ENCODE measurements around the gene PRDM2.

PRDM2 gene

DNA sequence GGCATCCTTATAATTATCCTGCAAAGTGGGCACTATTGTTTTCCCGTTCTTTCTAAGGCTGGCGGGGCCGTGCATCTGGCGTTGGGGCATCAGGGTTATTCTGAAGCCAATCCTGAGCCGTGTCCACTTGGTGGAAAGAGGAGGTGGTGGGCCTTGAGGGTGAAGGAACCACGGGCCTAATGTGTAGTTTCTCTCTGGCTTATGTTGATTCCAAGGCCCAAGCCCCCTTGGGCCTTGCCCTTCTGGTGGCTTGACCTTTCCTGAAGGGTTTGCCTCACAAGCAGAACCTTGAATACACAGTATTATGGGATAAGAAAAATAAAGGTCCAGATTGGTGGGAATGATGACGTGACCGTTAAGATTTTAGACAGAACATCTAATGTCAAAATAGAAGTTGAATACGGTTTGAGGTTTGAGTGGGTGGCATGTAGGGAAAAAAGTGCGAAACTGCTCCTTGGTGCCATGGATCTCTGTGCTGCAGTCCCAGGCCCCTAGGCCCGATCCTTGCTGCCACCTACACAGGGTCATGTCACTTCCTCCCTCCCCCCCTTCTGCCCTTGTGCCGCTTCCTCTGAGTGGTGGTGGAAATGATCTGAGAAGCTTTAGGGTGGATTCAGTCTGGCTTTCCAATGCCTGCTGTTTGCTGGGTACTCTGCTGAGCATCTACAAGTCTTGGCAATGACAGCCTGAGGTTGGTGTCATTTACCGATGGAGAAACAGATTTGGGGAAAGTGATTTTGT is 90.5 kb downstream of the PRDM2 start:
- Histone ChIP-seq H3K4me1 (ENCODE audit: control insufficient read depth, insufficient read depth, low read length) (no peaks in the 10 kb centered on the region), H3K27ac (ENCODE audit: extremely low read depth, low read depth, low read length) (no peak overlapping the region), H3K9me3 (ENCODE audit: control insufficient read depth, insufficient read depth, low read depth, low read length) (no peaks in the 10 kb centered on the region), H3K36me3 (ENCODE audit: control insufficient read depth in 2 of 2, insufficient read depth in 1 of 2, low read length in 2 of 2) (peaks cover 0 to 35% of the 10 kb centered on the region in 2 experiments; a peak in 1 of 3 replicates), H3K4me3 (ENCODE audit: low read depth, low read length) (no peak overlapping the region)
- ChIA-PET POLR2A (interaction anchor here (1.1 kb wide), 1 partner anchor 41 kb away, joined by 3 read pairs; no protein-coding TSS in a partner anchor), CTCF (interaction anchor here (1.3 kb wide), 1 partner anchor 21 kb away, joined by 3 read pairs; no protein-coding TSS in a partner anchor)
- TF ChIP-seq ZNF324 (tag by site-specific recombination; IDR thresholded peaks at IDR 0.05) (no peak), ZNF677 (tag by site-specific recombination; IDR thresholded peaks at IDR 0.05) (no peak), ZNF175 (tag by site-specific recombination; IDR thresholded peaks at IDR 0.05) (no peak), ZNF600 (tag by site-specific recombination; IDR thresholded peaks at IDR 0.05) (no peak), ZNF433 (tag by site-specific recombination; IDR thresholded peaks at IDR 0.05; ENCODE audit: low read depth) (no peak), ZNF202 (tag by site-specific recombination; IDR thresholded peaks at IDR 0.05; ENCODE audit: borderline replicate concordance) (no peak), ZNF501 (tag by site-specific recombination; IDR thresholded peaks at IDR 0.05) (no peak), ZNF133 (tag by site-specific recombination; IDR thresholded peaks at IDR 0.05) (no peak), ZNF521 (tag by site-specific recombination; IDR thresholded peaks at IDR 0.05) (no peak), ZNF629 (tag by site-specific recombination; IDR thresholded peaks at IDR 0.05) (no peak), ZNF16 (tag by site-specific recombination; IDR thresholded peaks at IDR 0.05; ENCODE audit: low read depth) (no peak)
- TF ChIP-seq, protein P1, sequence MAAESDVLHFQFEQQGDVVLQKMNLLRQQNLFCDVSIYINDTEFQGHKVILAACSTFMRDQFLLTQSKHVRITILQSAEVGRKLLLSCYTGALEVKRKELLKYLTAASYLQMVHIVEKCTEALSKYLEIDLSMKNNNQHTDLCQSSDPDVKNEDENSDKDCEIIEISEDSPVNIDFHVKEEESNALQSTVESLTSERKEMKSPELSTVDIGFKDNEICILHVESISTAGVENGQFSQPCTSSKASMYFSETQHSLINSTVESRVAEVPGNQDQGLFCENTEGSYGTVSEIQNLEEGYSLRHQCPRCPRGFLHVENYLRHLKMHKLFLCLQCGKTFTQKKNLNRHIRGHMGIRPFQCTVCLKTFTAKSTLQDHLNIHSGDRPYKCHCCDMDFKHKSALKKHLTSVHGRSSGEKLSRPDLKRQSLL (tag by site-specific recombination; IDR thresholded peaks at IDR 0.05), result no peak
- TF ChIP-seq, protein P2, sequence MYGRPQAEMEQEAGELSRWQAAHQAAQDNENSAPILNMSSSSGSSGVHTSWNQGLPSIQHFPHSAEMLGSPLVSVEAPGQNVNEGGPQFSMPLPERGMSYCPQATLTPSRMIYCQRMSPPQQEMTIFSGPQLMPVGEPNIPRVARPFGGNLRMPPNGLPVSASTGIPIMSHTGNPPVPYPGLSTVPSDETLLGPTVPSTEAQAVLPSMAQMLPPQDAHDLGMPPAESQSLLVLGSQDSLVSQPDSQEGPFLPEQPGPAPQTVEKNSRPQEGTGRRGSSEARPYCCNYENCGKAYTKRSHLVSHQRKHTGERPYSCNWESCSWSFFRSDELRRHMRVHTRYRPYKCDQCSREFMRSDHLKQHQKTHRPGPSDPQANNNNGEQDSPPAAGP (tag by site-specific recombination; IDR thresholded peaks at IDR 0.05), result no peak

DNA sequence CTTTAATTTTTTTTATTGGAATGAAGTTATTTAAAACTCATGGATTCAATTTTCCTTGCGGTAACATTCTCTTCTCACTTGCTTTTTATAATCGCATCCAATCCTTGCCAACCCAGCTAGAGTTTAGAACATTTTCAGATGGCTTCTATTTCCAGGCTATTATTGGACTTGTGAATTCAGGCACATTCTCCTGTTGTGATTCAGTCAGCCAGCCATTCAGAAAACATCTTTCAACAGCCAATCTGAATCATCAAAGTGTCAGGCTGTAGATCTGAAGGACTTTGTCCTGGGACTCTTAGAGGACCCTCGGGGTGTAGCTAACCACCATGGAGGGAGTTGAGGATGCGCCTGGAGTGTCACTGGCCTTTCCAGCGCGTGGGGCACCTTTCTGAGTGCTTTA is 92.4 kb downstream of the PRDM2 start:
- peaks cover 0 to 25% of the 10 kb centered on the region in 2 experiments; a peak in 1 of 3 replicates for H3K36me3 ChIP-seq (ENCODE audit: control insufficient read depth in 2 of 2, insufficient read depth in 1 of 2, low read length in 2 of 2)
- no peaks in the 10 kb centered on the region; the same call in 1 of the 2 replicates for H3K4me1 ChIP-seq (ENCODE audit: control insufficient read depth, insufficient read depth, low read length)
- ChIA-PET CTCF (interaction anchor here (1.2 kb wide), 1 partner anchor 173 kb away, joined by 3 read pairs; no protein-coding TSS in a partner anchor), POLR2A (no interaction called here)
- H3K9me3 ChIP-seq (ENCODE audit: control insufficient read depth, insufficient read depth, low read depth, low read length), result no peaks in the 10 kb centered on the region
- H3K4me3 ChIP-seq (ENCODE audit: low read depth, low read length), result no peak overlapping the region
- no peak overlapping the region for H3K27ac ChIP-seq (ENCODE audit: extremely low read depth, low read depth, low read length)
- TF ChIP-seq, protein P3, sequence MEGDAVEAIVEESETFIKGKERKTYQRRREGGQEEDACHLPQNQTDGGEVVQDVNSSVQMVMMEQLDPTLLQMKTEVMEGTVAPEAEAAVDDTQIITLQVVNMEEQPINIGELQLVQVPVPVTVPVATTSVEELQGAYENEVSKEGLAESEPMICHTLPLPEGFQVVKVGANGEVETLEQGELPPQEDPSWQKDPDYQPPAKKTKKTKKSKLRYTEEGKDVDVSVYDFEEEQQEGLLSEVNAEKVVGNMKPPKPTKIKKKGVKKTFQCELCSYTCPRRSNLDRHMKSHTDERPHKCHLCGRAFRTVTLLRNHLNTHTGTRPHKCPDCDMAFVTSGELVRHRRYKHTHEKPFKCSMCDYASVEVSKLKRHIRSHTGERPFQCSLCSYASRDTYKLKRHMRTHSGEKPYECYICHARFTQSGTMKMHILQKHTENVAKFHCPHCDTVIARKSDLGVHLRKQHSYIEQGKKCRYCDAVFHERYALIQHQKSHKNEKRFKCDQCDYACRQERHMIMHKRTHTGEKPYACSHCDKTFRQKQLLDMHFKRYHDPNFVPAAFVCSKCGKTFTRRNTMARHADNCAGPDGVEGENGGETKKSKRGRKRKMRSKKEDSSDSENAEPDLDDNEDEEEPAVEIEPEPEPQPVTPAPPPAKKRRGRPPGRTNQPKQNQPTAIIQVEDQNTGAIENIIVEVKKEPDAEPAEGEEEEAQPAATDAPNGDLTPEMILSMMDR (tag by site-specific recombination; IDR thresholded peaks at IDR 0.05), result no peak
- TF ChIP-seq ZNF266 (tag by site-specific recombination; IDR thresholded peaks at IDR 0.05; ENCODE audit: low read depth), result no peak
- no peak for TF ChIP-seq ZEB2 (tag by site-specific recombination; IDR thresholded peaks at IDR 0.05)
- no peak for TF ChIP-seq ZNF600 (tag by site-specific recombination; IDR thresholded peaks at IDR 0.05)
- no peak for TF ChIP-seq MEIS1 (CRISPR knock-in tag; IDR thresholded peaks at IDR 0.05; ENCODE audit: borderline replicate concordance)
- no peak for TF ChIP-seq SCRT2 (tag by site-specific recombination; IDR thresholded peaks at IDR 0.05)
- TF ChIP-seq ZFP3 (tag by site-specific recombination; IDR thresholded peaks at IDR 0.05; ENCODE audit: low read depth), result no peak
- no peak for TF ChIP-seq KLF1 (tag by site-specific recombination; IDR thresholded peaks at IDR 0.05)
- TF ChIP-seq ZFP69B (tag by site-specific recombination; IDR thresholded peaks at IDR 0.05), result no peak
- no peak for TF ChIP-seq TCF7L2 (IDR thresholded peaks at IDR 0.05; ENCODE audit: borderline replicate concordance, low read depth, low read length)
- no peak for TF ChIP-seq ZNF157 (tag by site-specific recombination; IDR thresholded peaks at IDR 0.05)
- TF ChIP-seq, protein P4, sequence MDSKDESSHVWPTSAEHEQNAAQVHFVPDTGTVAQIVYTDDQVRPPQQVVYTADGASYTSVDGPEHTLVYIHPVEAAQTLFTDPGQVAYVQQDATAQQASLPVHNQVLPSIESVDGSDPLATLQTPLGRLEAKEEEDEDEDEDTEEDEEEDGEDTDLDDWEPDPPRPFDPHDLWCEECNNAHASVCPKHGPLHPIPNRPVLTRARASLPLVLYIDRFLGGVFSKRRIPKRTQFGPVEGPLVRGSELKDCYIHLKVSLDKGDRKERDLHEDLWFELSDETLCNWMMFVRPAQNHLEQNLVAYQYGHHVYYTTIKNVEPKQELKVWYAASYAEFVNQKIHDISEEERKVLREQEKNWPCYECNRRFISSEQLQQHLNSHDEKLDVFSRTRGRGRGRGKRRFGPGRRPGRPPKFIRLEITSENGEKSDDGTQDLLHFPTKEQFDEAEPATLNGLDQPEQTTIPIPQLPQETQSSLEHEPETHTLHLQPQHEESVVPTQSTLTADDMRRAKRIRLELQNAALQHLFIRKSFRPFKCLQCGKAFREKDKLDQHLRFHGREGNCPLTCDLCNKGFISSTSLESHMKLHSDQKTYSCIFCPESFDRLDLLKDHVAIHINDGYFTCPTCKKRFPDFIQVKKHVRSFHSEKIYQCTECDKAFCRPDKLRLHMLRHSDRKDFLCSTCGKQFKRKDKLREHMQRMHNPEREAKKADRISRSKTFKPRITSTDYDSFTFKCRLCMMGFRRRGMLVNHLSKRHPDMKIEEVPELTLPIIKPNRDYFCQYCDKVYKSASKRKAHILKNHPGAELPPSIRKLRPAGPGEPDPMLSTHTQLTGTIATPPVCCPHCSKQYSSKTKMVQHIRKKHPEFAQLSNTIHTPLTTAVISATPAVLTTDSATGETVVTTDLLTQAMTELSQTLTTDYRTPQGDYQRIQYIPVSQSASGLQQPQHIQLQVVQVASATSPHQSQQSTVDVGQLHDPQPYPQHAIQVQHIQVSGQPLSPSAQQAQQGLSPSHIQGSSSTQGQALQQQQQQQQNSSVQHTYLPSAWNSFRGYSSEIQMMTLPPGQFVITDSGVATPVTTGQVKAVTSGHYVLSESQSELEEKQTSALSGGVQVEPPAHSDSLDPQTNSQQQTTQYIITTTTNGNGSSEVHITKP (tag by site-specific recombination; IDR thresholded peaks at IDR 0.05), result no peak

Measured in HEK293 (cell line).